ENCODE measurements around the gene DHRS4L2.
"Not testable (repeated sequence)": the region's sequence is repeated elsewhere in the genome, so short reads cannot be mapped to it uniquely, and the experiment has no call there.

The DHRS4L2 gene

DNA sequence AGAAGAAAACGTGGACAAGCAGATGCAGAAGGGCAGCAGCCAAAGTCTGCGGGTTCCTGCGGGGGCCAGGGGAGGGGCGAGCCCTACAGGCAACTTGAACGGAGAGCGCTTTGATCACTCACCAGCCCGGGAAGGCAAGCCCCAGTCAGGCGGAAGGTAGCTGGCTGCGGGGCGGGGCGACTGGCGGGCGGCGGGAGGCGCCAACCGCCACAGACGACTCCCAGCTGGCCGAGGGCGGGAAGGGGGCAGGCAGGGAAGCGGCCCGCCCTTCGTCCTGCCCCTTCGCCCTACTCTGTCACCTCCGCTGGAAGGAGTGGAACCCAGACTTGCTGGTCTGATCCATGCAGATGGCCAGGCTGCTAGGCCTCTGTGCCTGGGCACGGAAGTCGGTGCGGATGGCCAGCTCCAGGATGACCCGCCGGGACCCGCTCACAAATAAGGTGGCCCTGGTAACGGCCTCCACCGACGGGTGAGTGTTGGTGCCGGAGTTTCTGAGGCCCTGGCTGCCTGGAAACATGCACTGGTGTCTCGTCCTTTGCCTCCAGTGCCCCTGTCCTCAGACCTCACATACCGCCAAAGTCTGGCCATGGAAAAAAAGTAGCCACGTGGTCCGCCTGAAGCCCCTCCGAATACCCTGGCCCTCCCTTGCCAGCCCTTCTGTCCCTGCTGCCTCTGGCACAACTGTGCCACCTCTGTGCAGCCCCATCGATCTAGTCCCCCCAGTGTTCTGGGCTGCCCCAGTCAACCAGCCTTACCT lies at the start of gene DHRS4L2:
Gene DHRS4L2, plus strand, starts transcription at position 323 of the 757 bp plus-strand sequence. Its CDS starts 19 bp downstream, at position 342.
- DNase-seq: not testable (repeated sequence)

DNA sequence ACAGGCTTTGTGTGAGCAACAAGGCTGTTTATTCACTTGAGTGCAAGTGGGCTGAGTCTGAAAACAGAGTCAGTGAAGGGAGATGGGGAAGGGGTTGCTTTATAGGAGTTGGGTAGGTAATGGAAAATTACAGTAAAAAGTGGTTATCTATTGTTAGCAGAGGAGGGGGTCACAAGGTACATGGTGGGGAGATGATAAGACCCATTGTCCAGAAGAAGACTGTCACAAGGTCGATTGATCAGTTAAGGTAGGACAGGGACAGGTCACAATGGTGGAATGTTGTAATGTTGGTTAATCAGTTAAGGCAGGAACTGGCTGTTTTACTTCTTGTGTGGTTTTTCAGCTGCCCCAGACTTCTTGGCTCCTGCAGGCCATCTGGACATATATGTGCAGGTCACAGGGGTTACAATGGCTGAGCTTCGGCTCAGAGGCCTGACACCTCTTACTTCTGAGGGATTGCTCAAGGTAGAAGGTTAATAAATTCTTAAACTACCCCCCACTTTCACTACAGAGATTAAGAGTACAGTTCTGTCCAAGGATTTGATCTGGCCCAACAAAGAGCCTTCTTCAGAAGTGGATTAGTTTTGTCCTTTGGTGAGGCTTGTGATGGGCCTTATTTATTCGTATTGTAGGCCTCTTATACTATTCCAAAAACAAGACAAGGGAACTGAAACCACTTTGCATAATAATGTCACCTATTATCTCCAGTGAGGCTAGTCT lies 49.0 kb upstream of the DHRS4L2 start:
- DNase-seq: no peak

GRCh38 chr14:23941230-23941629 lies 47.5 kb upstream of the DHRS4L2 start:
- no peak for DNase-seq

DNA sequence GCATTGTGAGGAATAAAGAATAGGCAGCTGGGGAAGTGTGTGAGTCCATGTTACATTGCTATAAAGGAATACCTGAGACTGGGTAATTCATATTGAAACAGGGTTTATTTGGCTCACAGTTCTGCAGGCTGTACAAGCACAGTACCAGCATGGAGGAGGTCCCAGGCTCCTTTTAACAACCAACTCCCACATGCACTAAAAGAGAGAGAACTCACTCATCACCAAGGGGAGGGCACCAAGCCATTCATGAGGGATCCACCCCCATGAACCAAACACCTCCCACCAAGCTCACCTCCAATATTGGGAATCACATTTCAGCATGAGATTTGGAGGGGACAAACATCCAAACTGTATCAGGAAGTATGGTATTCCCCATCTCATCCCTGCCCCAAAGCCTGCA lies 47.1 kb upstream of the DHRS4L2 start:
- DNase-seq: no peak

GRCh38 chr14:23942587-23942986 lies 46.1 kb upstream of the DHRS4L2 start:
- no peak for DNase-seq

GRCh38 chr14:23949069-23949468 lies 39.7 kb upstream of the DHRS4L2 start:
- not testable (repeated sequence) for DNase-seq

DNA sequence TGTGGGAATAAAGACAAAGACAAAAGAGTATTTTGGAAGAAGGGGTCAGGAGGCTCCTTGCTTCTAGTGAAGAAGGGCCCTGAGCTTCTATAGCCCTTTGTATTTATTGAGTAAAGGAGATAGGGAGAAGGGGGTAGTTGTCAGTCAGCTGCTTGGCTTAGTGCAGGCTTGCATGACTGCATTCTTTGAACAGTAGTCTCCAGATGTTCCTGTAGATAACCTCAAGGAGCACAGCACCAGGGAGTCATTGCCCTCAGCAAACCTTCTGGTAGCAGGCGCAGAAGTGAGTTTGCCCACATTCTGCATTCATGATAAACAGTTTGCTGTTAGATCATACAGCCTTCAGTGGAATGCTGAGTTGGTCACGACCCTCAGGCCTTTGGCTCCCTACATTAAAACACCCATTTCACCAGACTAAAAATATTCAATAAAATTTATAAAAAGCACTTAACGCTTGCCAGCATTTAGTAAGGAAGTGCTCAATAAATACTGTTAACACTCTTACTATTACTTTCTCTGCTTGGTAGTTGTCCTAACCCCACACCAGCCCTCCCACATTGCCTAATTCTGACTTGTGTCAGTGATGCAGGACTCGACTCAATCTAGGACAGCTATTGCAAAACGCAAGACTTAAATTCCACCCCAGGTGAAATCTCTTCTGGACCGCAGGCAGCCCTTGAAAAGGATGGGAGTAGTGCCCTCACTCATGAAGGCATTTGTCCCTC lies 38.2 kb upstream of the DHRS4L2 start:
- DNase-seq: no peak

DNA sequence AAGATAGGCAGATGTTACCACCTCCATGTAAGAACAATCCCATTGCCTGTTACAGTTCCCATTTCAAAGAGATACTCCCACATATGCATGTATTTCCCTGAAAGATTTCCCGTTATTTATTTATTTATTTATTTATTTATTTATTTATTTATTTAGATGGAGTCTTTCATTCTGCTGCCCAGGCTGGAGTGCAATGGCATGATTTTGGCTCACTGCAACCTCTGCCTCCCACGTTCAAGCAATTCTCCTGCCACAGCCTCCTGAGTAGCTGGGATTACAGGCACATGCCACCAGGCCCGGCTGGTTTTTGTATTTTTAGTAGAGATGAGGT lies 37.6 kb upstream of the DHRS4L2 start:
- not testable (repeated sequence) for DNase-seq

DNA sequence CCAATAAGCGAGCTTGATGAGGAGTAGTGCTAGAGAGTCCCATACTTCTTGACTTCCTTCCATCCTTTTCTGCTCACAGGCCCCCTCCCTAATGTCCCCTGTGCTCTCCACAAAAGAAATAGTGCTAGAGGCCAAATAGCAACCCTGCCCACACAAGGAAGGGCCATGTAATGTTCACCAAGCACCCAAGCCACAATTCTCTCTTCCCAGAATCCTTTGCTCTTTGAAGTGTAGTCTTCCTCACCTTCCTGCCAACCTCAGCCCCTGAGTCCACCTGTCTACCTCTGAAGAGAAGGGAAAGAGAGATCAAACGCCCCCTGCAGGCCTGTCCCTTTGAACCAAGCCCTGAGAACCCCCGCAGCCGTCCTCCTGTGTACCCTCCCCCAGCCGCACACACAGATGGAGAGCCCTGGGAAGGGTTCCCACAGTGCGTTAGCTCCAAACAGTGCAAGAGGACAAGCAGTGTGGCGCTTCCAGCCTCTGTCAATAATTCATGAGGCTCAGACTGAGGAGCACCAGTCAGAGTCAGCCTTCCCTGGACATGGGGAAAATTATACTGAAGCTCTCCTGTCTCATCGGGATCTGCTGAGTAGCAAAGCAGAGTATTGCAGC lies 37.0 kb upstream of the DHRS4L2 start:
- no peak for DNase-seq

- not testable (repeated sequence) for DNase-seq
Observed at GRCh38 chr14:23953116-23953463, 35.6 kb upstream of the DHRS4L2 start.

DNA sequence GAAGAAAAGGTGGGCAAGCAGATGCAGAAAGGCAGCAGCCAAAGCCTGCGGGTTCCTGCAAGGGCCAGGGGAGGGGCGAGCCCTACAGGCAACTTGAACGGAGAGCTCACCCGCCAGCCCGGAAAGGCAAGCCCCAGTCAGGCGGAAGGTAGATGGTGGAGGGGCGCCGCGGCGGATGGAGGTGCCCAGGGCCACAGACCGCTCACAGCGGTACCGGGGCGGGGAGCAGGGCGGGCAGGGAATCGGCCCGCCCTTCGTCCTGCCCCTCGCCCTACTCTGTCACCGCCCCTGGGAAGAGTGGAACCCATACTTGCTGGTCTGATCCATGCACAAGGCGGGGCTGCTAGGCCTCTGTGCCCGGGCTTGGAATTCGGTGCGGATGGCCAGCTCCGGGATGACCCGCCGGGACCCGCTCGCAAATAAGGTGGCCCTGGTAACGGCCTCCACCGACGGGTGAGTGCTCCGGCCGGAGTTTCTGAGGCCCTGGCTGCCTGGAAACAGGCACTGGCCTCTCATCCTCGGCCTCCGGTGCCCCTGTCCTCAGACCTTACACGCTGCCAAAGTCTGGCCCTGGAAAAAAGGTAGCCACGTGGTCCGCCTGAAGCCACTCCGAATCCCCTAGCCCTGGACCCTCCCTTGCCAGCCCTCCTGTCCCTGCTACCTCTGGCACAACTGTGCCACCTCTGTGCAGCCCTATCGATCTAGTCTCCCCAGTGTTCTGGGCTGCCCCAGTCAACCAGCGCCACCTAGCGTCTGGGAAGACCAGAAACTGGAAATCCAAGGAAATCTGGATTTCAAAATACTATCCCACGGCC lies 35.1 kb upstream of the DHRS4L2 start, which contains the start of gene DHRS4:
Gene DHRS4, plus strand, starts transcription at position 307 of the 815 bp plus-strand sequence. Its CDS starts 19 bp downstream, at position 326.
- DNase-seq: peak; percentile 75

GRCh38 chr14:23954279-23954614 lies 34.5 kb upstream of the DHRS4L2 start:
- DNase-seq: not testable (repeated sequence)

GRCh38 chr14:23954965-23955364 lies 33.8 kb upstream of the DHRS4L2 start:
- DNase-seq: not testable (repeated sequence)

DNA sequence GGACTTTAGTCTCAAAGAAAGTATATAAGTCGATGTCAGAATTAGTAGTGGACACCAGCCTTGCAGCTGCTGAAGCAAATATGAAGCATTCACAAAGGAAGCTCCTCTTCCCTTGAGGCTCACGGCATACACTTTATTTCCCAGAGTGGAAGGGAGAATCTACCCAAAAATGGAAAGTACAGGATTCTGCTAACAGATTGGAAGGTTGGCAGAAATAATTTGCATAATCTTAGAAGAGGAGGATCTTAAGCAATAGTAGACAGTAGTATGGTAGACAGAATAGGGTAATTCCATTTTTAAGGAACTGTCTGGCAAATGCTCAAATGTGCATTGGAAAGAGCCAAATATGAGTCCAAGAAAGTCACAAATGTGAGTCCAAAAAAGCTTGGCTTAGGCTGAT lies 32.9 kb upstream of the DHRS4L2 start:
- not testable (repeated sequence) for DNase-seq

GRCh38 chr14:23957913-23958569 lies 30.7 kb upstream of the DHRS4L2 start:
- DNase-seq: not testable (repeated sequence)

GRCh38 chr14:23960899-23961298 lies 27.8 kb upstream of the DHRS4L2 start:
- not testable (repeated sequence) for DNase-seq

DNA sequence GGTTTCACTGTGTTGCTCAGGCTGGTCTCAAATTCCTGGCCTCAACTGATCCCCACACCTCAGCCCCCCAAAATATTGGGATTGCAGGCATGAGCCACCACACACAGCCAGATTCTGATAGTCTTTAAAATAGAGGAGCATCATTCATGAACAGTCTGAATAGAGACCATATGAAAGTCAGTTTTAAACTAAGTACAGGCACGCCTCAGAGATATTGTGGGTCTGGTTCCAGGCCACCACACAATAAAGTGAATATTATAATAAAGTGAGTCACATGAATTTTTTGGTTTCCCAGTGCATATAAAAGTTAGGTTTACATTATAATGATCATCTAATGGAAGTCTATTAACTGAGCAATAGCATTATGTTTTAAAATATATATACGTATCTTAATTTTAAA lies 27.0 kb upstream of the DHRS4L2 start:
- DNase-seq: not testable (repeated sequence)

- not testable (repeated sequence) for DNase-seq
Observed at GRCh38 chr14:23969130-23969480, 19.6 kb upstream of the DHRS4L2 start.

GRCh38 chr14:23969481-23970282 lies 19.0 kb upstream of the DHRS4L2 start:
- DNase-seq: not testable (repeated sequence)

DNA sequence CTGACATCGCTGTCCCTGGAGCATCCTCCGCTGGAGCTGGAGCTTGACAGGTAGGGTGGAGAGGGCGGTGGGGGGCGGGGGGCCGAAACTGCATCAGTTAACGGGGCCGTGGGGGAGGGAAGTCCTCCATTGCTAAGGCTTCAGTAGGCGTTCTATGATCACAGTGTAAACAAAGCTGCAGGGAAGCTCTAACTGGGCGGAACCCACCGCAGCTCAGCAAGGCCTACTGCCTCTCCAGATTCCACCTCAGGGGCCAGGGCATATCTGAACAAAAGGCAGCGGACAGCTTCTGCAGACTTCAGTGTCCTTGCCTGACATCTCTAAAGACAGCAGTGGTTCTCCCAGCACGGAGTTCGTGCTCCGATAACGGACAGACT lies 18.5 kb upstream of the DHRS4L2 start:
- not testable (repeated sequence) for DNase-seq

GRCh38 chr14:23973178-23973577 lies 15.6 kb upstream of the DHRS4L2 start:
- not testable (repeated sequence) for DNase-seq
